Kidney (tissue), 22 donors: ENCODE results near the gene COQ3. TPM values are rescaled to one million over a fixed set of nuclear protein-coding genes. Genes with fewer than 3 reads are reported as not detected.
A peak's percentile ranks its signal among the peaks of the same experiment; 100 is the strongest.

Experiments
- DNase-seq, 5 donors: peaks; one replicate each; pipeline ENCODE4 v3.0.0-alpha.2; 2013 to 2020
- FAIRE-seq: peaks from 2 replicates; lab custom pipeline; 2012; peaks lifted over from hg19 to GRCh38; lab: Jason Lieb, UNC
- H3K27ac ChIP-seq, 2 donors: one replicate each; pipeline ENCODE4 v1.7.0; 2013; ENCODE audit warnings: low read depth in 2 of 2, low read length in 2 of 2, inconsistent platforms in 1 of 2
- H3K27me3 ChIP-seq: one replicate; pipeline ENCODE4 v1.7.1; 2013; ENCODE audit warnings: low read length, inconsistent platforms; ENCODE audit not compliant: control insufficient read depth, insufficient read depth
- H3K36me3 ChIP-seq, 3 donors: one replicate each; pipeline versions ENCODE4 v1.7.0 to v1.7.1; 2013; ENCODE audit warnings: low read length in 3 of 3, control low read depth in 1 of 3, inconsistent platforms in 1 of 3; ENCODE audit not compliant: insufficient read depth in 3 of 3, control insufficient read depth in 2 of 3
- H3K4me1 ChIP-seq, 3 donors: one replicate each; pipeline versions ENCODE4 v1.7.0 to v1.7.1; 2013; ENCODE audit warnings: low read length in 3 of 3, inconsistent platforms in 1 of 3, low read depth in 1 of 3; ENCODE audit not compliant: control insufficient read depth in 2 of 3, insufficient read depth in 2 of 3
- H3K4me3 ChIP-seq, 3 donors: one replicate each; pipeline versions ENCODE4 v1.7.0 to v1.8.1; 2013; ENCODE audit warnings: low read length in 3 of 3, control low read depth in 1 of 3, inconsistent platforms in 1 of 3
- H3K9ac ChIP-seq, 3 donors: one replicate each; pipeline versions ENCODE4 v1.7.0 to v1.7.1; 2013; ENCODE audit warnings: low read length in 3 of 3, control low read depth in 1 of 3, inconsistent platforms in 1 of 3
- H3K9me3 ChIP-seq, 3 donors: one replicate each; pipeline versions ENCODE4 v1.7.0 to v1.7.1; 2013; ENCODE audit warnings: low read length in 3 of 3, control low read depth in 1 of 3, inconsistent platforms in 1 of 3; ENCODE audit not compliant: control insufficient read depth in 2 of 3, insufficient read depth in 1 of 3
- intact Hi-C: fragments of 100-400 bp; cut with DNase I; formaldehyde crosslinking; loops from one replicate; pipeline ENCODE4 v1.11.1; 2022
- long read RNA-seq, 10 donors: library from polyadenylated mRNA in 1 of 10; unstranded in 1 of 10; transcript quantifications; one replicate each; pipeline ENCODE4 v2.0.0 and lab custom pipeline, GENCODE V29; 2021 to 2026
- polyA plus RNA-seq: library from polyadenylated mRNA; stranded (reverse); fragments of 350-450 nt; fragmentation: Illumina TruSeq; extraction: RNeasy Lipid Tissue Mini Kit (QIAGEN cat#74804); gene quantifications from one replicate; pipeline ENCODE4 v1.2.3, GENCODE V29; 2014; ENCODE audit warnings: low read depth, low replicate concordance; ENCODE audit not compliant: insufficient read depth
- total RNA-seq: library from RNA; stranded (reverse); fragmentation: NEBNext Ultra II Directional; extraction: Animal tissue kit (Norgen Biotek cat#: 25700); gene quantifications from one replicate; pipeline ENCODE4 v1.2.1, GENCODE V29; 2021
- TF ChIP-seq, protein P1 (sequence below): IDR thresholded peaks from 3 replicates; pipeline ENCODE4 v1.5.1; 2012; ENCODE audit warnings: mild to moderate bottlenecking, moderate library complexity, borderline replicate concordance; ENCODE audit not compliant: insufficient read depth; ENCODE audit errors: extremely low read depth
- donor health status: control.
- donor health status: control.
- donor health status: control.
- donor health status: control.
- donor health status: control.
- donor health status: DM: yes; HTN: yes; CAD: no.
- donor health status: Normal renal cell carcinoma (clear cell type).

The COQ3 gene
- total RNA-seq (8.1 TPM), polyA plus RNA-seq (18.7 TPM)
- long read RNA-seq, donor 1, partial matches to known transcripts = 0 of 1 reads
- long read RNA-seq, donor 1, other reads (novel, unspliced or antisense) = 0 of 1 reads
- long read RNA-seq, donor 2, partial matches to known transcripts = 0 of 3 reads
- long read RNA-seq, donor 2, other reads (novel, unspliced or antisense) = 0 of 3 reads
- long read RNA-seq, donor 3, transcript COQ3-201 (7 exons, 1,335 nt) = major isoform, 6 of 6 reads
- long read RNA-seq, donor 3, partial matches to known transcripts = 0 of 6 reads
- long read RNA-seq, donor 3, other reads (novel, unspliced or antisense) = 0 of 6 reads
- long read RNA-seq, donor 4, transcript COQ3-201 (7 exons, 1,335 nt) = major isoform, 5 of 5 reads
- long read RNA-seq, donor 4, partial matches to known transcripts = 0 of 5 reads
- long read RNA-seq, donor 4, other reads (novel, unspliced or antisense) = 0 of 5 reads
- long read RNA-seq, donor 5, partial matches to known transcripts = 0 of 2 reads
- long read RNA-seq, donor 5, other reads (novel, unspliced or antisense) = 0 of 2 reads
- long read RNA-seq, donor 6, transcript COQ3-201 (7 exons, 1,335 nt) = major isoform, 13 of 14 reads
- long read RNA-seq, donor 6, partial matches to known transcripts = 0 of 14 reads
- long read RNA-seq, donor 6, other reads (novel, unspliced or antisense) = 0 of 14 reads
- long read RNA-seq, donor 7, partial matches to known transcripts = 0 of 3 reads
- long read RNA-seq, donor 7, other reads (novel, unspliced or antisense) = 2 of 3 reads
- long read RNA-seq, donor 8, partial matches to known transcripts = 0 of 4 reads
- long read RNA-seq, donor 8, other reads (novel, unspliced or antisense) = 0 of 4 reads
- long read RNA-seq, donor 9, partial matches to known transcripts = 0 of 4 reads
- long read RNA-seq, donor 9, other reads (novel, unspliced or antisense) = 0 of 4 reads
- long read RNA-seq, donor 10, partial matches to known transcripts = 0 of 3 reads
- long read RNA-seq, donor 10, other reads (novel, unspliced or antisense) = 0 of 3 reads

DNA sequence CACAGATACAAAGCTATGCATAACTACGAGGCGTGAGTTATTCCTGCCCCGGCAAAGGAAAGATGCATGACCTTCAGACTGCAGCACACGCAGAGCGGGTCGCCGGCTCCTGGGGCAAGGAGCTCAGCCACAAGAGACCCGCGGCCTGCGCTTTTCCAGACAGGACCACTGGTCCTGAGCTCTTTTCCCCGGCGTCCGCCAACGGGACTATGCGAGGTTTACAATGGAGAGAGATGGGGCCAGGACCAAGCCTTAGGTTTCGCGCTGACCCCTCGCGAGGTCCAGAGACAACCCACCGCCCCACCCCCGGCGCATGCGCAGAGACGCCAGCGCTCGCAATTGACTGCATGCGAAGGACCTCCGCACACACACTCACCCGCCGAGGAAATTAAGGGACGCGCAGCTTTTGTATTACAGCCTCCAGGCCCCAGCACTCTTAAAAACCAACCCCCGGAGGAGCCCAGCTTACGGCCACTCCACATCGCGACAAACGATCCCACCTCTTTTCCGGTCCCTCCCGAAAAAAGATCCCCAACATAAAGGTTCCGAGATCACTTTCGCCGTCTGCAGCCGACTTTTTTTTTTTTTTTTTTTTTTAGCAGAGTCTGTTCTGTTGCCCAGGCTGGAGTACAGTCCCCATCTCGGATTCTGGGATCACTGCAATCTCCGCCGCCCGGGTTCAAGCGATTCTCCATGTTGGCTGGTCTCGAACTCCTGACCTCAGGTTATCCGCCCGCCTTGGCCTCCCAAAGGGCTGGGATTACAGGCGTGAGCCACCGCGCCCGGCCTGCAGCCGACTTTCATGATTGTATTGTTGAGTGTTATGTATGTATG is at the start of gene COQ3:
TSS of gene COQ3 (minus strand) at position 498 of the 834 bp plus-strand sequence. CDS start at position 482, 16 bp downstream.
- H3K27ac ChIP-seq = peak within 1 kb of the TSS; percentile 49 to 80
- no peak for FAIRE-seq
- TF ChIP-seq, protein P1, sequence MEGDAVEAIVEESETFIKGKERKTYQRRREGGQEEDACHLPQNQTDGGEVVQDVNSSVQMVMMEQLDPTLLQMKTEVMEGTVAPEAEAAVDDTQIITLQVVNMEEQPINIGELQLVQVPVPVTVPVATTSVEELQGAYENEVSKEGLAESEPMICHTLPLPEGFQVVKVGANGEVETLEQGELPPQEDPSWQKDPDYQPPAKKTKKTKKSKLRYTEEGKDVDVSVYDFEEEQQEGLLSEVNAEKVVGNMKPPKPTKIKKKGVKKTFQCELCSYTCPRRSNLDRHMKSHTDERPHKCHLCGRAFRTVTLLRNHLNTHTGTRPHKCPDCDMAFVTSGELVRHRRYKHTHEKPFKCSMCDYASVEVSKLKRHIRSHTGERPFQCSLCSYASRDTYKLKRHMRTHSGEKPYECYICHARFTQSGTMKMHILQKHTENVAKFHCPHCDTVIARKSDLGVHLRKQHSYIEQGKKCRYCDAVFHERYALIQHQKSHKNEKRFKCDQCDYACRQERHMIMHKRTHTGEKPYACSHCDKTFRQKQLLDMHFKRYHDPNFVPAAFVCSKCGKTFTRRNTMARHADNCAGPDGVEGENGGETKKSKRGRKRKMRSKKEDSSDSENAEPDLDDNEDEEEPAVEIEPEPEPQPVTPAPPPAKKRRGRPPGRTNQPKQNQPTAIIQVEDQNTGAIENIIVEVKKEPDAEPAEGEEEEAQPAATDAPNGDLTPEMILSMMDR = no peak
- no peaks in the 10 kb centered on the region for H3K27me3 ChIP-seq
- peak; percentile 89 to 94 (median 93) for DNase-seq
- intact Hi-C loops = no loop called here
- no peaks in the 10 kb centered on the region for H3K4me1 ChIP-seq
- peak within 1 kb of the TSS; percentile 61 to 85 (median 85) for H3K4me3 ChIP-seq
- peak within 1 kb of the TSS; percentile 31 to 89 (median 80) for H3K9ac ChIP-seq
- peaks cover 0 to 2% (median 0%) of the 10 kb centered on the region in 3 donors for H3K36me3 ChIP-seq
- H3K9me3 ChIP-seq = no peaks in the 10 kb centered on the region

- intact Hi-C loops = no loop called here
- TF ChIP-seq, protein P1 = peak; percentile 59
- peak; percentile 97 for FAIRE-seq
Measured at GRCh38 chr6:99434702-99435530, 40.9 kb upstream of the COQ3 start.

More at GRCh38 chr6:99434702-99435530, 40.9 kb upstream of the COQ3 start:
- Histone ChIP-seq H3K27me3 (no peaks in the 10 kb centered on the region), H3K9ac (no peak overlapping the region), H3K27ac (no peak overlapping the region), H3K9me3 (no peaks in the 10 kb centered on the region), H3K4me3 (no peak overlapping the region), H3K36me3 (peaks cover 0 to 4% (median 0%) of the 10 kb centered on the region in 3 donors), H3K4me1 (no peaks in the 10 kb centered on the region)
- DNase-seq = peak in 2 of 5 donors; percentile 12 to 27
